HepG2 (cell line): ENCODE results near the gene OSBPL3. TPM values are rescaled to one million over a fixed set of nuclear protein-coding genes. Genes with fewer than 3 reads are reported as not detected.

Source experiments
- ATAC-seq: fragments of 200-7000 bp; cut with Tn5 transposase; 3 replicates; pipeline ENCODE4 v1.9.1; 2020; ENCODE audit warnings: mild to moderate bottlenecking, moderate library complexity
- BruUV-seq: library from RNA; stranded (reverse); fragments of 400-500 nt; replicated peaks from 2 replicates; lab custom pipeline; 2021; lab: Mats Ljungman, UMichigan
- CTCF ChIA-PET: fragments of 300-600 bp; formaldehyde crosslinking; extraction: SDS; loops from one replicate; lab custom pipeline; 2021; ENCODE audit warnings: low total read pairs, inconsistent platforms, low intra/inter-chr PET ratio; lab: Yijun Ruan, JAX
- POLR2A ChIA-PET: fragments of 350-600 bp; sonication (Branson Sonifier 250); formaldehyde crosslinking; loops from one replicate; lab custom pipeline; 2020; ENCODE audit warnings: antibody characterized with exemption, inconsistent platforms; lab: Yijun Ruan, JAX
- DNase-seq: peaks from one replicate; pipeline ENCODE4 v3.0.0-alpha.2; 2015; ENCODE audit warnings: low spot score
- FAIRE-seq: peaks from 3 replicates; lab custom pipeline; 2011; peaks lifted over from hg19 to GRCh38; lab: Jason Lieb, UNC
- H2AFZ ChIP-seq: one replicate; pipeline ENCODE4 v1.6.1; 2011; ENCODE audit warnings: low read length, inconsistent platforms
- H3K27ac ChIP-seq: fragments of 300-600 bp; 3 replicates; pipeline ENCODE4 v1.8.0; 2011; ENCODE audit warnings: mixed run types, mild to moderate bottlenecking, mixed read lengths, low read length, inconsistent platforms; ENCODE audit not compliant: insufficient read depth; ENCODE audit errors: extremely low read length
- H3K27me3 ChIP-seq, 2 experiments: fragments of 200-600 bp in 1 of 2; 2 replicates in 1 of 2; 3 replicates in 1 of 2; pipeline versions ENCODE4 v1.6.0 to v1.8.0; 2011; ENCODE audit warnings: low read length in 2 of 2, mild to moderate bottlenecking in 2 of 2, moderate library complexity in 2 of 2, inconsistent platforms in 1 of 2; ENCODE audit not compliant: insufficient read depth in 2 of 2, control insufficient read depth in 1 of 2
- H3K36me3 ChIP-seq, 2 experiments: fragments of 200-600 bp in 1 of 2; replicated peaks in 1 of 2; 2 replicates in 1 of 2; 3 replicates in 1 of 2; pipeline versions ENCODE4 v1.5.1 to v1.8.0; 2011; ENCODE audit warnings: low read length in 2 of 2, inconsistent platforms in 1 of 2; ENCODE audit not compliant: insufficient read depth in 2 of 2, control insufficient read depth in 1 of 2
- H3K4me1 ChIP-seq: 2 replicates; pipeline ENCODE4 v1.5.1; 2012; ENCODE audit warnings: low read length, inconsistent platforms; ENCODE audit not compliant: insufficient read depth
- H3K4me2 ChIP-seq: 2 replicates; pipeline ENCODE4 v1.6.0; 2011; ENCODE audit warnings: low read depth, low read length, inconsistent platforms
- H3K4me3 ChIP-seq, 3 experiments: fragments of 200-600 bp in 1 of 3; sonication (generic), shearing (Covaris generic) in 1 of 3; replicated peaks in 1 of 3; 2 replicates each; pipeline ENCODE4 v1.5.1; 2011 to 2016; ENCODE audit warnings: low read length in 3 of 3, inconsistent platforms in 2 of 3, low read depth in 2 of 3, mild to moderate bottlenecking in 2 of 3, control low read depth in 1 of 3, mixed read lengths in 1 of 3; ENCODE audit not compliant: insufficient read depth in 1 of 3
- H3K79me2 ChIP-seq: one replicate; pipeline ENCODE4 v1.6.1; 2011; ENCODE audit warnings: low read length, inconsistent platforms; ENCODE audit not compliant: insufficient read depth
- H3K9ac ChIP-seq: 2 replicates; pipeline ENCODE4 v1.6.0; 2011; ENCODE audit warnings: mild to moderate bottlenecking, low read depth, low read length, inconsistent platforms; ENCODE audit not compliant: insufficient read depth
- H3K9me3 ChIP-seq: 2 replicates; pipeline ENCODE4 v1.5.1; 2012; ENCODE audit warnings: mild to moderate bottlenecking, low read length
- H4K20me1 ChIP-seq: 2 replicates; pipeline ENCODE4 v1.6.0; 2011; ENCODE audit warnings: inconsistent platforms, mild to moderate bottlenecking, low read length, moderate library complexity; ENCODE audit not compliant: insufficient read depth
- ATF1 ChIP-seq: IDR thresholded peaks from 2 replicates; pipeline ENCODE4 v1.6.1; 2016; ENCODE audit warnings: mild to moderate bottlenecking, control low read depth
- CHD2 ChIP-seq: IDR thresholded peaks from 2 replicates; pipeline ENCODE4 v1.6.1; 2011; ENCODE audit warnings: low read depth, low read length, improper control_type of control experiment
- PHF21A ChIP-seq: sonication (generic); formaldehyde crosslinking; IDR thresholded peaks from 2 replicates; pipeline ENCODE4 v1.5.0; 2020; ENCODE audit warnings: mild to moderate bottlenecking, missing genetic modification reagents
- SALL1 ChIP-seq: sonication (generic); formaldehyde crosslinking; IDR thresholded peaks from 2 replicates; pipeline ENCODE4 v1.8.0; 2022; ENCODE audit warnings: mild to moderate bottlenecking, missing genetic modification reagents
- SCMH1 ChIP-seq: sonication (generic); formaldehyde crosslinking; IDR thresholded peaks from 2 replicates; pipeline ENCODE4 v1.9.0; 2021; ENCODE audit warnings: missing genetic modification reagents, mild to moderate bottlenecking, borderline replicate concordance
- SMC3 ChIP-seq: IDR thresholded peaks from 2 replicates; pipeline ENCODE4 v1.6.1; 2011; ENCODE audit warnings: low read length, improper control_type of control experiment
- STAG1 ChIP-seq: sonication (generic); formaldehyde crosslinking; IDR thresholded peaks from 2 replicates; pipeline ENCODE4 v1.4.0; 2020; ENCODE audit warnings: missing genetic modification reagents
- TAF1 ChIP-seq: sonication (generic); formaldehyde crosslinking; IDR thresholded peaks from 2 replicates; pipeline ENCODE4 v1.4.0; 2020; ENCODE audit warnings: missing genetic modification reagents
- TEAD3 ChIP-seq: optimal IDR thresholded peaks from 2 replicates; pipeline ENCODE3; 2016; ENCODE audit warnings: borderline replicate concordance
- TOPORS ChIP-seq: sonication (generic); formaldehyde crosslinking; IDR thresholded peaks from 2 replicates; pipeline ENCODE4 v1.8.0; 2023; ENCODE audit warnings: mild to moderate bottlenecking, missing genetic modification reagents
- ZEB1 ChIP-seq: IDR thresholded peaks from 2 replicates; pipeline ENCODE4 v1.6.1; 2012; ENCODE audit warnings: mild to moderate bottlenecking, low read depth, inconsistent platforms; ENCODE audit not compliant: insufficient replicate concordance
- ZNF253 ChIP-seq: sonication (generic); formaldehyde crosslinking; IDR thresholded peaks from 2 replicates; pipeline ENCODE4 v1.8.0; 2022; ENCODE audit warnings: mild to moderate bottlenecking, missing genetic modification reagents, borderline replicate concordance
- ZNF557 ChIP-seq: sonication (generic); formaldehyde crosslinking; IDR thresholded peaks from 2 replicates; pipeline ENCODE4 v1.4.0; 2020; ENCODE audit warnings: missing genetic modification reagents
- ZNF816 ChIP-seq: sonication (generic); formaldehyde crosslinking; IDR thresholded peaks from 2 replicates; pipeline ENCODE4 v1.8.0; 2022; ENCODE audit warnings: missing genetic modification reagents, mild to moderate bottlenecking, borderline replicate concordance
- WGBS: methylation state at CpG from one replicate; pipeline ENCODE4 v1.1.6; 2017; ENCODE audit warnings: low lambda C conversion rate; 5-methylcytosine and 5-hydroxymethylcytosine counted together
- in situ Hi-C: cut with HindIII; loops from 2 replicates; pipeline ENCODE4 v1.10.0; 2017; ENCODE audit warnings: low pct_unique_long_range_greater_than_20kb; ENCODE audit not compliant: extremely low pct_ligation_motif_present
- intact Hi-C: fragments of 100-400 bp; cut with micrococcal nuclease; formaldehyde crosslinking; loops from one replicate; pipeline ENCODE4 v1.10.0; 2022; ENCODE audit not compliant: unreplicated experiment
- polyA plus RNA-seq, 8 experiments: library from polyadenylated mRNA; depleted of rRNA in 3 of 8; stranded (reverse) in 7 of 8; unstranded in 1 of 8; fragments of >200 nt; fragmentation: Illumina TruSeq in 4 of 8; extraction: Trizol in 4 of 8; gene quantifications; 2 replicates each; pipeline versions ENCODE4 v1.2.1 to v1.2.3, GENCODE V29; 2011 to 2016; ENCODE audit warnings: low read depth in 4 of 8, missing spikeins in 1 of 8, mixed read lengths in 1 of 8; ENCODE audit not compliant: insufficient read depth in 1 of 8
- total RNA-seq, 5 experiments: library from RNA; depleted of rRNA; stranded (reverse); fragments of >200 nt; fragmentation: Illumina TruSeq; extraction: Trizol; gene quantifications; 2 replicates each; pipeline ENCODE4 v1.2.3, GENCODE V29; 2016; ENCODE audit warnings: low read depth in 1 of 5
- TF ChIP-seq, protein P1 (sequence below): IDR thresholded peaks from 2 replicates; pipeline ENCODE4 v1.6.1; 2016
- TF ChIP-seq, protein P2 (sequence below): sonication (generic); formaldehyde crosslinking; IDR thresholded peaks from 2 replicates; pipeline ENCODE4 v1.4.0; 2020; ENCODE audit warnings: missing genetic modification reagents
- TF ChIP-seq, protein P3 (sequence below): sonication (generic); formaldehyde crosslinking; IDR thresholded peaks from 2 replicates; pipeline ENCODE4 v1.4.0; 2020; ENCODE audit warnings: mild to moderate bottlenecking, low read depth, missing genetic modification reagents
- TF ChIP-seq, protein P4 (sequence below): sonication (generic); formaldehyde crosslinking; IDR thresholded peaks from 2 replicates; pipeline ENCODE4 v1.8.0; 2022; ENCODE audit warnings: missing genetic modification reagents, low read depth, mild to moderate bottlenecking, borderline replicate concordance

The OSBPL3 gene
- total and polyA plus RNA-seq, 2 of the 13 experiments (the other 11 are each of a cell fraction or from before 2014, with no cell fraction given): 8.8 to 28.9 TPM

DNA sequence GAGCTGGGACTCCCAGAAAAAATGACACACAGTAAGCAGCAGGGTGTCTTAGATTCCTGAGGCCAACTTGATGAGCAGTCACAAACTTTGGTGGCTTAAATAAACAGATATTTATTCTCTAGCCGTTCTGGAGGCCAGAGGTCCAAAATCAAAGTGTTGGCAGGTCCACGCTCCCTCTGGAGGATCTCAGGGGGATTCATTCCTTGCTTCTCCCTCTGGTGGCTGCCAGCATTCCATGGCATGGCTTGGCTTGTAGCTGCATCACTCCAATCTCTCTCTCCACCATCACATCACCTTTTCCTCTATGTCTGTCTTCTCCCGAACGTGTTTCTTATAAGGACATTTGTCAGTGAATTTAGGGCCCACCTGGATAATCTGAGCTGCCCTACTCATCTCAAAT lies 98.4 kb downstream of the OSBPL3 start:
- no peaks in the 10 kb centered on the region for H4K20me1 ChIP-seq
- no peaks in the 10 kb centered on the region for H3K27me3 ChIP-seq
- peaks cover 0 to 6% of the 10 kb centered on the region in 2 experiments; a peak in 4 of 5 replicates for H3K36me3 ChIP-seq
- CTCF ChIA-PET: interaction anchor here (0.6 to 2.4 kb wide), 3 partner anchors 61 to 188 kb away, joined by 3 to 19 read pairs (median 18); no protein-coding TSS in a partner anchor
- H3K4me3 ChIP-seq: no peak overlapping the region
- no peak overlapping the region for H3K9ac ChIP-seq
- no peak overlapping the region for H3K27ac ChIP-seq
- H3K79me2 ChIP-seq: no peaks in the 10 kb centered on the region
- H3K4me1 ChIP-seq: no peaks in the 10 kb centered on the region
- ATAC-seq (peak; percentile 94), DNase-seq (peak; percentile 50), FAIRE-seq (peak; percentile 70)
- 86% methylated on average over 3 of the region's 4 CpGs for WGBS
- in situ Hi-C loops (loop anchor here (5.0 kb wide), 1 partner anchor 64 kb away; no protein-coding TSS in a partner anchor), intact Hi-C loops (loop anchor here (1.0 to 5.0 kb wide), 3 partner anchors 61 to 211 kb away; no protein-coding TSS in a partner anchor)
- H3K4me2 ChIP-seq: no peak overlapping the region
- H2AFZ ChIP-seq: no peak overlapping the region
- POLR2A ChIA-PET: no interaction called here
- no peaks in the 10 kb centered on the region for H3K9me3 ChIP-seq
- BruUV-seq: no TSS peak
- no peak for TF ChIP-seq SCMH1 (CRISPR knock-in tag)
- TF ChIP-seq SMC3: peak; percentile 71
- TF ChIP-seq, protein P1, sequence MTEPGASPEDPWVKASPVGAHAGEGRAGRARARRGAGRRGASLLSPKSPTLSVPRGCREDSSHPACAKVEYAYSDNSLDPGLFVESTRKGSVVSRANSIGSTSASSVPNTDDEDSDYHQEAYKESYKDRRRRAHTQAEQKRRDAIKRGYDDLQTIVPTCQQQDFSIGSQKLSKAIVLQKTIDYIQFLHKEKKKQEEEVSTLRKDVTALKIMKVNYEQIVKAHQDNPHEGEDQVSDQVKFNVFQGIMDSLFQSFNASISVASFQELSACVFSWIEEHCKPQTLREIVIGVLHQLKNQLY (CRISPR knock-in tag): no peak
- peak; percentile 60 for TF ChIP-seq STAG1
- no peak for TF ChIP-seq ZEB1
- no peak for TF ChIP-seq SALL1 (CRISPR knock-in tag)
- TF ChIP-seq, protein P2, sequence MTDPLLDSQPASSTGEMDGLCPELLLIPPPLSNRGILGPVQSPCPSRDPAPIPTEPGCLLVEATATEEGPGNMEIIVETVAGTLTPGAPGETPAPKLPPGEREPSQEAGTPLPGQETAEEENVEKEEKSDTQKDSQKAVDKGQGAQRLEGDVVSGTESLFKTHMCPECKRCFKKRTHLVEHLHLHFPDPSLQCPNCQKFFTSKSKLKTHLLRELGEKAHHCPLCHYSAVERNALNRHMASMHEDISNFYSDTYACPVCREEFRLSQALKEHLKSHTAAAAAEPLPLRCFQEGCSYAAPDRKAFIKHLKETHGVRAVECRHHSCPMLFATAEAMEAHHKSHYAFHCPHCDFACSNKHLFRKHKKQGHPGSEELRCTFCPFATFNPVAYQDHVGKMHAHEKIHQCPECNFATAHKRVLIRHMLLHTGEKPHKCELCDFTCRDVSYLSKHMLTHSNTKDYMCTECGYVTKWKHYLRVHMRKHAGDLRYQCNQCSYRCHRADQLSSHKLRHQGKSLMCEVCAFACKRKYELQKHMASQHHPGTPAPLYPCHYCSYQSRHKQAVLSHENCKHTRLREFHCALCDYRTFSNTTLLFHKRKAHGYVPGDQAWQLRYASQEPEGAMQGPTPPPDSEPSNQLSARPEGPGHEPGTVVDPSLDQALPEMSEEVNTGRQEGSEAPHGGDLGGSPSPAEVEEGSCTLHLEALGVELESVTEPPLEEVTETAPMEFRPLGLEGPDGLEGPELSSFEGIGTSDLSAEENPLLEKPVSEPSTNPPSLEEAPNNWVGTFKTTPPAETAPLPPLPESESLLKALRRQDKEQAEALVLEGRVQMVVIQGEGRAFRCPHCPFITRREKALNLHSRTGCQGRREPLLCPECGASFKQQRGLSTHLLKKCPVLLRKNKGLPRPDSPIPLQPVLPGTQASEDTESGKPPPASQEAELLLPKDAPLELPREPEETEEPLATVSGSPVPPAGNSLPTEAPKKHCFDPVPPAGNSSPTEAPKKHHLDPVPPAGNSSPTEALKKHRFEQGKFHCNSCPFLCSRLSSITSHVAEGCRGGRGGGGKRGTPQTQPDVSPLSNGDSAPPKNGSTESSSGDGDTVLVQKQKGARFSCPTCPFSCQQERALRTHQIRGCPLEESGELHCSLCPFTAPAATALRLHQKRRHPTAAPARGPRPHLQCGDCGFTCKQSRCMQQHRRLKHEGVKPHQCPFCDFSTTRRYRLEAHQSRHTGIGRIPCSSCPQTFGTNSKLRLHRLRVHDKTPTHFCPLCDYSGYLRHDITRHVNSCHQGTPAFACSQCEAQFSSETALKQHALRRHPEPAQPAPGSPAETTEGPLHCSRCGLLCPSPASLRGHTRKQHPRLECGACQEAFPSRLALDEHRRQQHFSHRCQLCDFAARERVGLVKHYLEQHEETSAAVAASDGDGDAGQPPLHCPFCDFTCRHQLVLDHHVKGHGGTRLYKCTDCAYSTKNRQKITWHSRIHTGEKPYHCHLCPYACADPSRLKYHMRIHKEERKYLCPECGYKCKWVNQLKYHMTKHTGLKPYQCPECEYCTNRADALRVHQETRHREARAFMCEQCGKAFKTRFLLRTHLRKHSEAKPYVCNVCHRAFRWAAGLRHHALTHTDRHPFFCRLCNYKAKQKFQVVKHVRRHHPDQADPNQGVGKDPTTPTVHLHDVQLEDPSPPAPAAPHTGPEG (CRISPR knock-in tag): no peak
- no peak for TF ChIP-seq CHD2
- no peak for TF ChIP-seq ZNF253 (CRISPR knock-in tag)
- no peak for TF ChIP-seq ATF1 (CRISPR knock-in tag)
- TF ChIP-seq ZNF816 (CRISPR knock-in tag): no peak
- TF ChIP-seq TEAD3 (CRISPR knock-in tag): peak; percentile 75
- TF ChIP-seq, protein P3, sequence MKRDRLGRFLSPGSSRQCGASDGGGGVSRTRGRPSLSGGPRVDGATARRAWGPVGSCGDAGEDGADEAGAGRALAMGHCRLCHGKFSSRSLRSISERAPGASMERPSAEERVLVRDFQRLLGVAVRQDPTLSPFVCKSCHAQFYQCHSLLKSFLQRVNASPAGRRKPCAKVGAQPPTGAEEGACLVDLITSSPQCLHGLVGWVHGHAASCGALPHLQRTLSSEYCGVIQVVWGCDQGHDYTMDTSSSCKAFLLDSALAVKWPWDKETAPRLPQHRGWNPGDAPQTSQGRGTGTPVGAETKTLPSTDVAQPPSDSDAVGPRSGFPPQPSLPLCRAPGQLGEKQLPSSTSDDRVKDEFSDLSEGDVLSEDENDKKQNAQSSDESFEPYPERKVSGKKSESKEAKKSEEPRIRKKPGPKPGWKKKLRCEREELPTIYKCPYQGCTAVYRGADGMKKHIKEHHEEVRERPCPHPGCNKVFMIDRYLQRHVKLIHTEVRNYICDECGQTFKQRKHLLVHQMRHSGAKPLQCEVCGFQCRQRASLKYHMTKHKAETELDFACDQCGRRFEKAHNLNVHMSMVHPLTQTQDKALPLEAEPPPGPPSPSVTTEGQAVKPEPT (CRISPR knock-in tag): no peak
- no peak for TF ChIP-seq TOPORS
- no peak for TF ChIP-seq TAF1 (CRISPR knock-in tag)
- TF ChIP-seq PHF21A (CRISPR knock-in tag): no peak
- TF ChIP-seq, protein P4, sequence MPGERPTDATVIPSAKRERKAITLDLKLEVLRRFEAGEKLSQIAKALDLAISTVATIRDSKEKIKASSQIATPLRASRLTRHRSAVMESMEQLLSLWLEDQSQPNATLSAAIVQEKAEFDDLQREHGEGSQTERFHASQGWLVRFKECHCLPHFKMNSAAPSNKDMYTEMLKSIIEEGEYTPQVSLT (CRISPR knock-in tag): no peak
- TF ChIP-seq ZNF557 (CRISPR knock-in tag): no peak
